PC-9 (cell line): ENCODE data around the gene SDHA. TPM values are rescaled to one million over a fixed set of nuclear protein-coding genes. Genes with fewer than 3 reads are reported as not detected.
"Not testable (repeated sequence)": the region's sequence is repeated elsewhere in the genome, so short reads cannot be mapped to it uniquely, and the experiment has no call there.

Experiments used
- BruUV-seq: library from RNA; stranded (reverse); fragments of 400-500 nt; replicated peaks from 2 replicates; lab custom pipeline; 2021; lab: Mats Ljungman, UMichigan
- CTCF ChIA-PET: fragments of 300-600 bp; sonication (Branson Sonifier 250); formaldehyde crosslinking; loops from one replicate; lab custom pipeline; 2022; ENCODE audit warnings: antibody characterized with exemption; lab: Charles Lee
- POLR2A ChIA-PET: fragments of 300-600 bp; sonication (Branson Sonifier 250); formaldehyde crosslinking; loops from one replicate; lab custom pipeline; 2022; ENCODE audit warnings: antibody characterized with exemption; ENCODE audit not compliant: unreplicated experiment; lab: Charles Lee
- DNase-seq, 2 experiments: peaks; one replicate each; pipeline versions ENCODE4 v3.0.0 to v3.0.0-alpha.2; 2015 to 2022; ENCODE audit warnings: mixed read lengths in 1 of 2
- H2AFZ ChIP-seq: fragments of 200-600 bp; sonication (generic); 2 replicates; pipeline ENCODE4 v1.8.1; 2017; ENCODE audit warnings: antibody characterized with exemption
- H3F3A ChIP-seq: fragments of 200-600 bp; sonication (generic); 2 replicates; pipeline ENCODE4 v1.8.1; 2017; ENCODE audit warnings: antibody characterized with exemption, mild to moderate bottlenecking, low read depth; ENCODE audit not compliant: insufficient read depth
- H3K27ac ChIP-seq: fragments of 200-600 bp; sonication (generic); 2 replicates; pipeline ENCODE4 v1.6.1; 2016; ENCODE audit warnings: mixed run types
- H3K27me3 ChIP-seq: fragments of 200-600 bp; sonication (generic); 2 replicates; pipeline ENCODE4 v1.6.1; 2016; ENCODE audit warnings: low read depth, mixed run types; ENCODE audit not compliant: insufficient read depth
- H3K36me3 ChIP-seq: fragments of 200-600 bp; sonication (generic); 2 replicates; pipeline ENCODE4 v1.6.1; 2016; ENCODE audit warnings: low read depth, mixed run types
- H3K4me1 ChIP-seq: fragments of 200-600 bp; sonication (generic); replicated peaks from 2 replicates; pipeline ENCODE4 v1.6.1; 2016; ENCODE audit warnings: mixed run types; ENCODE audit not compliant: insufficient read depth
- H3K4me2 ChIP-seq: fragments of 200-600 bp; sonication (generic); 2 replicates; pipeline ENCODE4 v1.6.1; 2017; ENCODE audit warnings: mixed run types
- H3K4me3 ChIP-seq: fragments of 200-600 bp; sonication (generic); 2 replicates; pipeline ENCODE4 v1.6.1; 2016; ENCODE audit warnings: mixed run types
- H3K79me2 ChIP-seq: fragments of 200-600 bp; sonication (generic); 2 replicates; pipeline ENCODE4 v1.6.1; 2017; ENCODE audit warnings: low read depth, mixed run types
- H3K9me2 ChIP-seq: fragments of 200-600 bp; sonication (generic); 2 replicates; pipeline ENCODE4 v1.8.1; 2017; ENCODE audit warnings: mild to moderate bottlenecking; ENCODE audit not compliant: insufficient read depth
- H3K9me3 ChIP-seq: fragments of 200-600 bp; sonication (generic); 2 replicates; pipeline ENCODE4 v1.8.1; 2016; ENCODE audit warnings: low read depth; ENCODE audit not compliant: insufficient read depth
- H4K20me1 ChIP-seq: fragments of 200-600 bp; sonication (generic); 2 replicates; pipeline ENCODE4 v1.8.1; 2017; ENCODE audit not compliant: insufficient read depth
- CTCF ChIP-seq: fragments of 200-600 bp; sonication (generic); conservative IDR thresholded peaks from 2 replicates; pipeline ENCODE4 v1.6.1; 2017; ENCODE audit warnings: mixed run types, antibody characterized with exemption, mild to moderate bottlenecking, moderate library complexity
- EZH2 ChIP-seq: fragments of 200-600 bp; sonication (generic); IDR thresholded peaks from 2 replicates; pipeline ENCODE4 v1.8.0; 2017; ENCODE audit warnings: antibody characterized with exemption, low read depth
- intact Hi-C: fragments of 100-400 bp; cut with micrococcal nuclease; formaldehyde crosslinking; loops from one replicate; pipeline ENCODE4 v1.10.0; 2022; ENCODE audit not compliant: unreplicated experiment
- total RNA-seq: library from RNA; stranded (reverse); gene quantifications from 2 replicates; pipeline ENCODE4 v1.2.3, GENCODE V29; 2021

The SDHA gene
- total RNA-seq, 1 experiment from 2014 or later, result 347 TPM

GRCh38 chr5:302966-303365 lies 84.8 kb downstream of the SDHA start:
- Histone ChIP-seq H3K9me2 (no peaks in the 10 kb centered on the region), H3K36me3 (peaks cover 6% of the 10 kb centered on the region; the same call in 1 of the 2 replicates), H3F3A (no peaks in the 10 kb centered on the region; the same call in 1 of the 2 replicates), H3K4me3 (no peak overlapping the region), H2AFZ (no peak overlapping the region), H3K27ac (no peak overlapping the region), H3K4me1 (no peaks in the 10 kb centered on the region; the same call in 1 of the 2 replicates), H3K9me3 (no peaks in the 10 kb centered on the region), H3K79me2 (peaks cover 40% of the 10 kb centered on the region), H3K4me2 (no peak overlapping the region), H3K27me3 (no peaks in the 10 kb centered on the region), H4K20me1 (peaks cover 81% of the 10 kb centered on the region)
- POLR2A ChIA-PET, result no interaction called here
- TF ChIP-seq CTCF (no peak), EZH2 (no peak)
- CTCF ChIA-PET, result interaction anchor here (0.8 kb wide), 1 partner anchor 15 kb away, joined by 9 read pairs; no protein-coding TSS in a partner anchor
- intact Hi-C loops, result no loop called here
- DNase-seq, result no peak
- BruUV-seq, result no TSS peak

GRCh38 chr5:303741-304140 lies 85.6 kb downstream of the SDHA start:
- intact Hi-C loops, DNase-seq, H3K27ac ChIP-seq, H3K36me3 ChIP-seq, H3K9me2 ChIP-seq, H3F3A ChIP-seq, BruUV-seq, H2AFZ ChIP-seq, H3K4me3 ChIP-seq, H3K4me1 ChIP-seq, H3K4me2 ChIP-seq, POLR2A ChIA-PET, CTCF ChIA-PET, H3K9me3 ChIP-seq, H3K27me3 ChIP-seq: not testable (repeated sequence)
- Histone ChIP-seq H3K79me2 (peaks cover 41% of the 10 kb centered on the region), H4K20me1 (peaks cover 85% of the 10 kb centered on the region)

- peaks cover 82% of the 10 kb centered on the region for H4K20me1 ChIP-seq
- H3K4me1 ChIP-seq, result no peaks in the 10 kb centered on the region; the same call in 1 of the 2 replicates
- H3K79me2 ChIP-seq, result peaks cover 36% of the 10 kb centered on the region
- TF ChIP-seq EZH2 (no peak), CTCF (no peak)
- no peaks in the 10 kb centered on the region for H3K9me2 ChIP-seq
- intact Hi-C loops, result no loop called here
- no peak for DNase-seq
- POLR2A ChIA-PET, result no interaction called here
- H2AFZ ChIP-seq, result no peak overlapping the region
- H3K36me3 ChIP-seq, result peaks cover 6% of the 10 kb centered on the region; the same call in 1 of the 2 replicates
- H3F3A ChIP-seq, result no peaks in the 10 kb centered on the region; the same call in 1 of the 2 replicates
- no peaks in the 10 kb centered on the region for H3K27me3 ChIP-seq
- H3K4me3 ChIP-seq, result no peak overlapping the region
- CTCF ChIA-PET, result no interaction called here
- no peak overlapping the region for H3K27ac ChIP-seq
- BruUV-seq, result no TSS peak
- no peaks in the 10 kb centered on the region for H3K9me3 ChIP-seq
- H3K4me2 ChIP-seq, result no peak overlapping the region
Measured at GRCh38 chr5:305050-305449, 86.9 kb downstream of the SDHA start.

GRCh38 chr5:305459-305858 lies 87.3 kb downstream of the SDHA start:
- Histone ChIP-seq H3K4me2 (no peak overlapping the region), H3K27ac (no peak overlapping the region), H3K9me3 (no peaks in the 10 kb centered on the region), H3K9me2 (no peaks in the 10 kb centered on the region), H2AFZ (no peak overlapping the region), H3K4me1 (no peaks in the 10 kb centered on the region; the same call in 1 of the 2 replicates), H4K20me1 (peaks cover 82% of the 10 kb centered on the region), H3K27me3 (no peaks in the 10 kb centered on the region), H3K79me2 (peaks cover 36% of the 10 kb centered on the region), H3K36me3 (peaks cover 6% of the 10 kb centered on the region; the same call in 1 of the 2 replicates), H3F3A (no peaks in the 10 kb centered on the region; the same call in 1 of the 2 replicates), H3K4me3 (no peak overlapping the region)
- DNase-seq, result no peak
- CTCF ChIA-PET, result no interaction called here
- no TSS peak for BruUV-seq
- POLR2A ChIA-PET, result no interaction called here
- TF ChIP-seq CTCF (no peak), EZH2 (no peak)
- intact Hi-C loops, result no loop called here
